ENCODE data around the gene GATA1.

The GATA1 gene

DNA sequence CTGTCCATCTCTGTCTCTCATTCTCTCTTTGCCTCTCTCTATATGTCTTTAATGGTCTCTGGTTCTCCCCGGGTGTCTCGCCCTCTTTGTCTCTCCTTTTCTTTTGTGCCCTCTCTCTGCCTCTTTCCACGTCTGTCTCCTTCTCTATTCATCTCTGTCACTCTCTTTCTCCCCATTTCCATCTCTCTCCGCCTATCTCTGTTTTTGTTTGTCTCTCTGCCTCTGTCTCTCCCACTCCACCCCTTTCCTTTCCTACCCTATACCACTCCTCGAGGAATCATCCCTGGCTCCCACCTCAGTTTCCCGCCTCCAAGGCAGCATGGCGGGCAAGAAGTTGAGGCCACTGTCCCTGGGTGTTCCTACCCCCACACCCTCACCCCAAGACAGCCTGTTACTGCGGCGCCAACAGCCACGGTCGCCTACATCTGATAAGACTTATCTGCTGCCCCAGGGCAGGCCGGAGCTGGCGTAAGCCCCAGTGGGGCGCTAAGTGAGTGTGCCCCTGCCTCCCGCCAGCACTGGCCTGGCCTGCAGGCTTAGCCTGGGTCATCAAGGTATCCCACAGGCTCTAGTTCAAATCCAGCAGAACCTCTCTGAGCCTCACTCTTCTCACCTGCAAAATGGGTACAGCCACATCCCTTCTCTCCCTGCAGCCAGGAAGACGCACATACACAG, 713 bp upstream of the GATA1 start:
- DNase-seq = no peak

GRCh38 chrX:48786825-48787504, 575 bp downstream of the GATA1 start:
- DNase-seq = no peak

- no peak for DNase-seq
Observed at GRCh38 chrX:48787505-48788443, 1.4 kb downstream of the GATA1 start.

GRCh38 chrX:48789366-48790220, 3.2 kb downstream of the GATA1 start:
- DNase-seq = no peak

DNA sequence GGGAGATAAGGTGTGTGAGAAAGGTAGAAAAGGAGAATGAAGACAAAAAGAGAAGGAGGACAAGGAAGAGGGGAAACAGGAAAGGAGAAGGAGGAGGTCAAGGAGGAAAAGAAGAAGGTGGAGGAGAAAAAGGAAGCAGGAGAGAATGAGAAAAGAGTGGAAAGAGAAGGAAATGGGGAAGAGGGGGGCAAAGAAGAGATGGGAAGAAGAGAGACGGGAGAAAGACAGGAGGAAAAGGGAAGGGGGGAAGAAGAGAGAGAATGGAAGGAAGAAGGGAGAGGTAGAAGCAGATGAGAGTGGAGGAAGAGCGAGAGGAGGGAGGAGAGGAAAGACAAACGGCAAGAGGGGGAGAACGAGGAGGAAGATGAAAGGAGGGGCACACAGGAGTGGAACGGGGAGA, 4.1 kb downstream of the GATA1 start:
- DNase-seq = no peak

DNA sequence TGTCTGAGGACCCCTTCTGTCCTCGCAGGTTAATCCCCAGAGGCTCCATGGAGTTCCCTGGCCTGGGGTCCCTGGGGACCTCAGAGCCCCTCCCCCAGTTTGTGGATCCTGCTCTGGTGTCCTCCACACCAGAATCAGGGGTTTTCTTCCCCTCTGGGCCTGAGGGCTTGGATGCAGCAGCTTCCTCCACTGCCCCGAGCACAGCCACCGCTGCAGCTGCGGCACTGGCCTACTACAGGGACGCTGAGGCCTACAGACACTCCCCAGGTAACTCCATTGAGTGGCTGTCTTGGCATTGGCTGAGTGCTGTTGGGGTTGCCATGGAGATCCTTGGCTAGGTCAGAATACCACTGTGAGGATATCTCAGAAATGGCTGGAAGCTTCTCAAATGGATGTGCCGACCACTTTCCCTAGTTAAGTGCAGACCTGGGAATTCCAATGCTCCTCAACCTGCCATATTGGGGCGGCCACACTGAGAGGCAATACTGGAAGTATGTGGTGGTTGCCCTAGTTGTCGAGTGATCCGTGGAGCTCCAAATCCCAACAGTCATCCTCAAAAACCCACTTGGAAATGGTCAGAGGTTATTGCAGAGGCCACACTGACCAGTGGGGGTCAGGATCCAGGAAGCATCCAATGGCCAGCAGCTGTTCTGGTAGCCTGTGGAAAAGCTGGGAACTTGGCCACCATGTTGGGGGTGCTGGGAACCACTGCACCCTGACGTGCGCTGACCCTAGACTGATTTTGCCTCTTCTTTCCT, 4.9 kb downstream of the GATA1 start:
- no peak for DNase-seq

GRCh38 chrX:48792219-48792618, 5.8 kb downstream of the GATA1 start:
- no peak for DNase-seq

GRCh38 chrX:48793935-48794334, 7.5 kb downstream of the GATA1 start:
- no peak for DNase-seq

DNA sequence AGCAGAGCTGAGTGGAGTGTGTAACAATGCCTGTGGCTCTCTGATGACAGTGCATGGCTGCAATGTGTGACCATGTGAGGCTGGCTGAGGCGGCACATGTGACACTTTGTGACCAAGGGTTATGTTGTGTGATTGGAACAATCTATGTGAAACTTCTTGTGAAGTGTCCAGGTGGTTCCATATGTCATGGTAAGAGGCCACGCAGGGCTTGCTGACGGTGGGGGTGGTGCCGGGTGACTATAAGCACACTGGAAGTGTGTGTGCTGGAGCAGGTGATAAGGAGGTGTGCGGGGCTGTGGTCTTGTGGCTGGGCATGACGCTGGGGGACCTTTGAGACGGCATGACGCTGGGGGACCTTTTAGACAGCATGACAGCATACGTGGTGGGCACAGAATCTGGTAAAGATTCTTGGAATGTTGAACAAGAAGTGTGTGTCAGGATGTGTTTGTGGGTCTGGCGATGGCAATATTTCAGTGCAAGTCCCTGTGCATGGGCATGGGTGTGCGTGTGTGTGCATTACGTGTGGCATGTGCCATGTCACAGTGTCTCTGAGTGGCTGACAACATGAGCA, 8.0 kb downstream of the GATA1 start:
- no peak for DNase-seq

DNA sequence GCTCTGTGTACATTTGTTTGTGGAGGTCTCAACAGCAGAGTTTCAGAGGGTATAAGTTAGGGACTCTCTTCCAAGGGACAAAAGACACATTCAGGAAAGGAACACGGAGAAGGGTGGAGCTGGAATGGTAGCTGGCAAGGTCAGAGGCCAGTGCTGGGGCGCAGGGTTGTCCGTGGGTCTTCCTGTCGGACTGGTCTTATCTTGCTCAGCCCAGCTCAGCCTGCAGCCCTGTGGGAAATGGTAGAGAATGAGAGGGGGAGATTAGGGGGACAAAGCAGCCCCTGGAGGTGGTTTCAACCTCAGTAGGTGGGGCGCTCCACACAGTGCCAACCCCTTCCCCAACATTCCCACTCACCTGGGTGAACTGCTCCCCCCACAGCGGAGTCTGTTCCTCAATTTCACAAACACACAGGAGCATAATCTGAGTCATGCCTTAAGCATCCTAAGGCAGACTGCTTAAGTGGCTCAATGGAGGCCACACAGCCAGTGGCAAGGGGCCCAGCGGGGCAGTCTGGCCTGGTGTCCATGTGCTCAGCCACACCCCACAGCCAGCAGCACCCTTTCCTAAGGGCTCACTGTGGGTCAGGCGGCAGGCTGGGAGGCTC, 8.6 kb downstream of the GATA1 start:
- DNase-seq = no peak

GRCh38 chrX:48798318-48798717, 11.9 kb downstream of the GATA1 start:
- no peak for DNase-seq

DNA sequence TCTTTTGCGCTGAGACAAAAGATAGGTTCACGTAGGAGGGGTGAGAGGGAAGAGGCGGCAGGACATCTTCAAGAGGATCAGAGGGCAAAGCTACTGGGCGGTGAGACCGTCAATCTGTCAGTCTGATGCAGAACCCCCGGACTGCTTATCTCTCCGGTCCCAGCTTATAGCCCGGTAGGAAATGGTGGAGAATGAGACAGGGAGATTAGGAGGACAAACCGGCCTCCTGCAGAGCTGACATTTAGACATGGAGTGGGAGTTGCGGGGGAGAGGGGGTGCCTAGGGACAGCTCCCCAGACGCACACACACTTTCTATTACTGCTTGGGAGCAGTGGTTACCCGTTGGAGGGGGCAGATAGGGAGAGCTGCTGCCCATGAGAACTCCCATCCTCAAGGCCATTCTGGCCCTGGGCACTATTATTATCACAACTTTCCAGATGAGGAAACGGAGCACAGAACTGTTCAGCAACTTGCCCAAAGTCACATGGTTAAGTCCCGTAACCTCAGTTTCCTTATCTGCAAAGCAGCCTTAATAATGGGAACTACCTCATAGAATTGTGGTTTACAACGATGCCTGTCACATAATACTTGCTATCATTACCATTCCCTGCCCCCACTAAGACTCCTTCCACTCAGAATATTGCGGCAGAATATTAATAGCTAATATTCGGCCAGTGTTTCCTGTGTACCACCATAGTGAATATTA, 14.3 kb downstream of the GATA1 start:
- peak; percentile 33 for DNase-seq

DNA sequence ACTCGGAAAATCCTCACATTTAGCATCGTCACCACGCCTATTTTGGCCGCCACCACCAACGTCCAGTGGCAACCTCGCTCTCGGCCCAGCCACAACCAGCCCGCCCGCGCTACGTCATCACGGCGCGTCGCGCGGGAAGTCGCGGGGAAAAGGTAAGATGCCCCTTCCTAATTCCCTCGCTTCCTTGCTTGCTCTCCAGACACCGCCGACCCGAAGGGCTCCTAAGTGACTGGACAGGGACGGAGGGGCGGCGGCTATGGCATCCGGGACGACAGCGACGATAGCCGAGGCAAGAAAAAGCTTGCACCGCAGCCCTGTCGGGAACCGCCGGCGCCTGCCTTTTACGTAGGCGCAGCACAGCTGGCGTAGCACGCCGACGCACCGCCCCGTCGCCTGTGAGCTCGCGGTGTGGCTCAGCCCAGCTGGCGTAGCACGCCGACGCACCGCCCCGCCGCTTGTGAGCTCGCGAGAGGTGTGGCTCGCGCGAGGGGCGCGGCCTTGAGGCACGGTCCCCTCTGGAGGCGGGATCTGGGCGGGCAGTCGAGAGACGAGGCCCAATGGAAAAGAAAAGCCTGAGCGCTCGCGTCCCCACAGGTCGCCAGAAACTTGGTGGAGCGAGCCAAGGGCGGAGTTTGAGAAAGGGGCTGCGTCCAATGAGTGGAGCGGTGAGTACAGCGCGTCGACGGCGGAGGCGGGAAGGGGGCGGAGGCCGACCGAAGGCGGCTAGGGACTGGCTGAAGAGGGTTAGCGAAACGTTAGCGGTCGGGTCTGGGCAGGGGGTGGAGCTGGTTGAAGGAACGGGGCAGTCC, 15.1 kb downstream of the GATA1 start, which contains the start of gene HDAC6:
Gene HDAC6 (plus strand): TSS at position 788 of the 809 bp plus-strand sequence. CDS start 626 bp downstream, outside the sequence.
- peak; percentile 98 for DNase-seq

GRCh38 chrX:48802089-48802904, 15.9 kb downstream of the GATA1 start:
- DNase-seq = peak; percentile 85

DNA sequence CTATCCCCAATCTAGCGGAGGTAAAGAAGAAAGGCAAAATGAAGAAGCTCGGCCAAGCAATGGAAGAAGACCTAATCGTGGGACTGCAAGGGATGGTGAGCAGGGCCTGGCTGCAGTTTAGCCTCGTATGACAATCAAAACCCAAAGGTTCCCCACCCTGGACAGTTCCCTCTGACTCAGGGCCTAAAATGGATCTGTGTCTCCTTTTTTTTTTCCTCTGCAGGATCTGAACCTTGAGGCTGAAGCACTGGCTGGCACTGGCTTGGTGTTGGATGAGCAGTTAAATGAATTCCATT, 16.5 kb downstream of the GATA1 start:
- DNase-seq = no peak

DNA sequence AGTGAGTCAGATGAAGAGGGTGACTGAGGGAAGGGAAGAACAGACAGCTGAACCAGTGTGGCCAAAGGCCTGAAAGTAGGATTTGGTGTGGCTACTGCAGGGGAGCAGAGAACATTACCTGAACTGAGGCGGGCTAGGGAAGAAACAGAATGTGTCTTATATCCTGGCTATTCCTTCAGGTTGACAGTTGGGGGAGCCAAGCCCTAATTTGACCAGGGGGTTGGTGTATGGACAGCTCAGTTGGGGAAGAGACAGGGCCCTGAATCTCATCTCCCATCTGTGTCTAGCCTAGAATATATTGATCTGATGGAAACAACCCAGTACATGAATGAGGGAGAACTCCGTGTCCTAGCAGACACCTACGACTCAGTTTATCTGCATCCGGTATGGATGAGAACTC, 19.7 kb downstream of the GATA1 start:
- DNase-seq = no peak

GRCh38 chrX:48813644-48814043, 27.3 kb downstream of the GATA1 start:
- peak; percentile 21 for DNase-seq

- DNase-seq = no peak
Observed at GRCh38 chrX:48814722-48815121, 28.3 kb downstream of the GATA1 start.

- no peak for DNase-seq
Observed at GRCh38 chrX:48815266-48815665, 28.9 kb downstream of the GATA1 start.
